ENCODE measurements around the gene OSM. TPM values are rescaled to one million over a fixed set of nuclear protein-coding genes. Genes with fewer than 3 reads are reported as not detected.

OSM gene
- total RNA-seq, 1 experiment from 2014 or later: not detected

- intact Hi-C loops (cut with micrococcal nuclease): no loop called here
Observed at GRCh38 chr22:30238136-30238535, 28.5 kb downstream of the OSM start.

GRCh38 chr22:30236875-30237274 lies 29.8 kb downstream of the OSM start:
- no peaks in the 10 kb centered on the region for H4K20me1 ChIP-seq (ENCODE audit: low read length)
- ChIA-PET CTCF (no interaction called here), POLR2A (ENCODE audit: unreplicated experiment) (no interaction called here)
- DNase-seq: no peak
- no peaks in the 10 kb centered on the region; the same call in 1 of the 2 replicates for H3K36me3 ChIP-seq (ENCODE audit: low read depth, low read length)
- ATAC-seq: no peak
- H3K9me2 ChIP-seq (replicated peaks; ENCODE audit: low read length): no peaks in the 10 kb centered on the region
- no TSS peak for BruUV-seq (replicated peaks)
- no peak for TF ChIP-seq EZH2phosphoT487 (IDR thresholded peaks at IDR 0.05; ENCODE audit: borderline replicate concordance, low read length)
- TF ChIP-seq CTCF (conservative IDR thresholded peaks at IDR 0.05; ENCODE audit: low read depth, low read length): no peak
- TF ChIP-seq EZH2 (IDR thresholded peaks at IDR 0.05; ENCODE audit: low read length, unreplicated experiment): no peak
- H3K4me3 ChIP-seq (ENCODE audit: low read length): no peak overlapping the region
- H3F3A ChIP-seq (ENCODE audit: low read length, unreplicated experiment): no peaks in the 10 kb centered on the region
- H3K27ac ChIP-seq (ENCODE audit: low read length): peak overlapping the region; percentile 93
- no peak overlapping the region for H2AFZ ChIP-seq (ENCODE audit: low read length)
- no peaks in the 10 kb centered on the region for H3K9me3 ChIP-seq (ENCODE audit: low read length)
- H3K27me3 ChIP-seq (ENCODE audit: low read length): no peaks in the 10 kb centered on the region
- H3K4me2 ChIP-seq (ENCODE audit: low read length): no peak overlapping the region
- H3K79me2 ChIP-seq (ENCODE audit: low read length): no peaks in the 10 kb centered on the region
- peaks cover 37% of the 10 kb centered on the region for H3K4me1 ChIP-seq (ENCODE audit: insufficient read depth, low read length)
- intact Hi-C loops (cut with micrococcal nuclease): no loop called here
- no peak overlapping the region for H3K9ac ChIP-seq (ENCODE audit: low read length)

More at GRCh38 chr22:30238136-30238535, 28.5 kb downstream of the OSM start:
- TF ChIP-seq EZH2phosphoT487 (IDR thresholded peaks at IDR 0.05; ENCODE audit: borderline replicate concordance, low read length): no peak
- no peak for TF ChIP-seq CTCF (conservative IDR thresholded peaks at IDR 0.05; ENCODE audit: low read depth, low read length)
- no peak for TF ChIP-seq EZH2 (IDR thresholded peaks at IDR 0.05; ENCODE audit: low read length, unreplicated experiment)
- Histone ChIP-seq H3K9me3 (ENCODE audit: low read length) (no peaks in the 10 kb centered on the region), H3K9me2 (replicated peaks; ENCODE audit: low read length) (no peaks in the 10 kb centered on the region), H3K79me2 (ENCODE audit: low read length) (0 out of 2 replicates have a peak, but pooled peaks cover 6% of the 10 kb centered on the region), H2AFZ (ENCODE audit: low read length) (no peak overlapping the region), H3K4me2 (ENCODE audit: low read length) (no peak overlapping the region), H3K36me3 (ENCODE audit: low read depth, low read length) (peaks cover 6% of the 10 kb centered on the region), H3K4me1 (ENCODE audit: insufficient read depth, low read length) (peaks cover 37% of the 10 kb centered on the region), H3K4me3 (ENCODE audit: low read length) (no peak overlapping the region), H3K9ac (ENCODE audit: low read length) (no peak overlapping the region; the same call in 1 of the 2 replicates), H3K27me3 (ENCODE audit: low read length) (no peaks in the 10 kb centered on the region), H3K27ac (ENCODE audit: low read length) (peak overlapping the region; percentile 93), H4K20me1 (ENCODE audit: low read length) (no peaks in the 10 kb centered on the region), H3F3A (ENCODE audit: low read length, unreplicated experiment) (no peaks in the 10 kb centered on the region)
- ATAC-seq: no peak
- CTCF ChIA-PET: no interaction called here
- POLR2A ChIA-PET (ENCODE audit: unreplicated experiment): interaction anchor here (0.6 kb wide), 1 partner anchor 47 kb away, joined by 3 read pairs; no protein-coding TSS in a partner anchor
- no peak for DNase-seq
- BruUV-seq (replicated peaks): no TSS peak

GRCh38 chr22:30235687-30236170 lies 30.9 kb downstream of the OSM start:
- Histone ChIP-seq H3K9ac (ENCODE audit: low read length) (peak overlapping the region; percentile 72), H3K4me1 (ENCODE audit: insufficient read depth, low read length) (peaks cover 32% of the 10 kb centered on the region), H3K36me3 (ENCODE audit: low read depth, low read length) (no peaks in the 10 kb centered on the region), H3K4me3 (ENCODE audit: low read length) (no peak overlapping the region), H3K4me2 (ENCODE audit: low read length) (peak overlapping the region; percentile 64), H2AFZ (ENCODE audit: low read length) (no peak overlapping the region), H3K9me3 (ENCODE audit: low read length) (no peaks in the 10 kb centered on the region), H3K79me2 (ENCODE audit: low read length) (no peaks in the 10 kb centered on the region), H3K9me2 (replicated peaks; ENCODE audit: low read length) (no peaks in the 10 kb centered on the region), H4K20me1 (ENCODE audit: low read length) (no peaks in the 10 kb centered on the region), H3F3A (ENCODE audit: low read length, unreplicated experiment) (no peaks in the 10 kb centered on the region), H3K27me3 (ENCODE audit: low read length) (no peaks in the 10 kb centered on the region), H3K27ac (ENCODE audit: low read length) (peak overlapping the region; percentile 93)
- DNase-seq (peak; percentile 91), ATAC-seq (peak; percentile 69)
- CTCF ChIA-PET: no interaction called here
- POLR2A ChIA-PET (ENCODE audit: unreplicated experiment): interaction anchor here (0.6 to 1.0 kb wide), 4 partner anchors 18 to 323 kb away, joined by 3 to 8 read pairs (median 4); no protein-coding TSS in a partner anchor
- intact Hi-C loops (cut with micrococcal nuclease): no loop called here
- TF ChIP-seq EZH2phosphoT487 (IDR thresholded peaks at IDR 0.05; ENCODE audit: borderline replicate concordance, low read length) (no peak), CTCF (conservative IDR thresholded peaks at IDR 0.05; ENCODE audit: low read depth, low read length) (no peak), EZH2 (IDR thresholded peaks at IDR 0.05; ENCODE audit: low read length, unreplicated experiment) (no peak)
- BruUV-seq (replicated peaks): no TSS peak
